H1 (cell line): ENCODE results near the gene THADA. TPM values are rescaled to one million over a fixed set of nuclear protein-coding genes. Genes with fewer than 3 reads are reported as not detected.

Experiments
- CTCF ChIA-PET: fragments of 300-600 bp; sonication (Branson Sonifier 250); formaldehyde crosslinking; loops from one replicate; lab custom pipeline; 2021; ENCODE audit not compliant: partially characterized antibody; lab: Charles Lee
- POLR2A ChIA-PET: fragments of 300-600 bp; sonication (Branson Sonifier 250); formaldehyde crosslinking; loops from one replicate; lab custom pipeline; 2021; ENCODE audit warnings: inconsistent platforms; ENCODE audit not compliant: partially characterized antibody; lab: Charles Lee
- DNase-seq, 2 experiments: peaks; one replicate each; pipeline versions ENCODE4 v3.0.0 to v3.0.0-alpha.2; 2010 to 2022; ENCODE audit warnings: low spot score in 2 of 2, low read depth in 1 of 2, mixed read lengths in 1 of 2
- FAIRE-seq: peaks from 2 replicates; lab custom pipeline; 2011; peaks lifted over from hg19 to GRCh38; lab: Jason Lieb, UNC
- H2AFZ ChIP-seq: 2 replicates; pipeline ENCODE4 v1.8.1; 2012; ENCODE audit warnings: low read length, inconsistent platforms
- H2AK5ac ChIP-seq: 2 replicates; pipeline ENCODE4 v1.6.1; 2013; ENCODE audit warnings: low read depth, low read length
- H2BK120ac ChIP-seq: replicated peaks from 2 replicates; pipeline ENCODE3; 2013; ENCODE audit warnings: low read depth, low read length, inconsistent platforms
- H2BK12ac ChIP-seq: 2 replicates; pipeline ENCODE4 v1.6.1; 2013; ENCODE audit warnings: low read depth, low read length
- H2BK15ac ChIP-seq: 2 replicates; pipeline ENCODE4 v1.6.1; 2013; ENCODE audit warnings: low read length
- H2BK20ac ChIP-seq: 2 replicates; pipeline ENCODE4 v1.6.1; 2013; ENCODE audit warnings: low read length
- H2BK5ac ChIP-seq: 2 replicates; pipeline ENCODE4 v1.6.1; 2013; ENCODE audit warnings: low read depth, low read length
- H3K14ac ChIP-seq: 2 replicates; pipeline ENCODE4 v1.6.1; 2013; ENCODE audit warnings: inconsistent platforms; ENCODE audit not compliant: insufficient read length
- H3K18ac ChIP-seq: 2 replicates; pipeline ENCODE4 v1.6.1; 2013; ENCODE audit warnings: low read length; ENCODE audit errors: extremely low read depth
- H3K23ac ChIP-seq: 2 replicates; pipeline ENCODE4 v1.6.1; 2013; ENCODE audit warnings: inconsistent platforms; ENCODE audit not compliant: insufficient read length
- H3K23me2 ChIP-seq: 2 replicates; pipeline ENCODE4 v1.6.1; 2013; ENCODE audit warnings: low read depth, low read length
- H3K27ac ChIP-seq: 2 replicates; pipeline ENCODE4 v1.6.1; 2011; ENCODE audit warnings: low read depth, low read length, inconsistent platforms
- H3K27me3 ChIP-seq, 4 experiments: replicated peaks in 1 of 4; 1 replicate in 1 of 4; 2 replicates in 3 of 4; pipeline versions ENCODE4 v1.6.1 to v1.8.1; 2011 to 2013; ENCODE audit warnings: low read length in 3 of 4, mild to moderate bottlenecking in 3 of 4, inconsistent platforms in 2 of 4, mixed read lengths in 2 of 4, moderate library complexity in 1 of 4; ENCODE audit not compliant: control insufficient read depth in 3 of 4, insufficient read depth in 3 of 4; ENCODE audit errors: extremely low read depth in 1 of 4
- H3K36me3 ChIP-seq, 4 experiments: 2 replicates each; pipeline versions ENCODE4 v1.6.1 to v1.8.1; 2011 to 2013; ENCODE audit warnings: mild to moderate bottlenecking in 4 of 4, low read length in 3 of 4, moderate library complexity in 2 of 4, control low read depth in 1 of 4, inconsistent platforms in 1 of 4; ENCODE audit not compliant: insufficient read depth in 4 of 4, control insufficient read depth in 2 of 4
- H3K4ac ChIP-seq: replicated peaks from 2 replicates; pipeline ENCODE3; 2013; ENCODE audit warnings: low read length, low read depth, mixed read lengths, inconsistent platforms; ENCODE audit not compliant: insufficient read length
- H3K4me1 ChIP-seq, 4 experiments: replicated peaks in 1 of 4; 1 replicate in 1 of 4; 2 replicates in 3 of 4; pipeline versions ENCODE4 v1.6.1 to v1.8.1; 2011 to 2013; ENCODE audit warnings: low read length in 3 of 4, inconsistent platforms in 2 of 4, mixed read lengths in 1 of 4; ENCODE audit not compliant: insufficient read depth in 4 of 4, control insufficient read depth in 3 of 4
- H3K4me2 ChIP-seq, 2 experiments: 2 replicates each; pipeline versions ENCODE4 v1.6.1 to v1.8.1; 2011 to 2013; ENCODE audit warnings: low read depth in 2 of 2, low read length in 2 of 2, control low read depth in 1 of 2, inconsistent platforms in 1 of 2, mild to moderate bottlenecking in 1 of 2; ENCODE audit not compliant: insufficient read depth in 1 of 2
- H3K4me3 ChIP-seq, 4 experiments: fragments of 200-600, 300-600 bp in 1 of 4; sonication (generic), shearing (Covaris generic), sonication (Bioruptor Twin) in 1 of 4; 2 replicates each; pipeline versions ENCODE4 v1.5.1 to v1.8.1; 2011 to 2016; ENCODE audit warnings: low read length in 4 of 4, low read depth in 3 of 4, control low read depth in 2 of 4, inconsistent platforms in 2 of 4, mild to moderate bottlenecking in 2 of 4, mixed read lengths in 1 of 4, moderate library complexity in 1 of 4; ENCODE audit not compliant: insufficient read depth in 2 of 4; ENCODE audit errors: extremely low read depth in 1 of 4
- H3K56ac ChIP-seq: replicated peaks from 2 replicates; pipeline ENCODE3; 2013; ENCODE audit warnings: low read depth, mild to moderate bottlenecking, mixed read lengths, low read length, inconsistent platforms; ENCODE audit not compliant: insufficient read length
- H3K79me1 ChIP-seq: 2 replicates; pipeline ENCODE4 v1.6.1; 2013; ENCODE audit warnings: low read depth, low read length, control low read depth
- H3K79me2 ChIP-seq, 2 experiments: 2 replicates each; pipeline versions ENCODE4 v1.6.1 to v1.8.1; 2012 to 2013; ENCODE audit warnings: low read length in 2 of 2, mild to moderate bottlenecking in 2 of 2, inconsistent platforms in 1 of 2; ENCODE audit not compliant: insufficient read depth in 2 of 2, control insufficient read depth in 1 of 2
- H3K9ac ChIP-seq, 4 experiments: replicated peaks in 1 of 4; 1 replicate in 1 of 4; 2 replicates in 3 of 4; pipeline versions ENCODE4 v1.6.1 to v1.8.1; 2011 to 2013; ENCODE audit warnings: low read depth in 3 of 4, low read length in 3 of 4, control low read depth in 2 of 4, mild to moderate bottlenecking in 2 of 4, moderate library complexity in 2 of 4, inconsistent platforms in 1 of 4; ENCODE audit errors: extremely low read depth in 1 of 4
- H3K9me3 ChIP-seq, 2 experiments: 2 replicates each; pipeline versions ENCODE4 v1.6.1 to v1.8.1; 2012 to 2013; ENCODE audit warnings: mild to moderate bottlenecking in 2 of 2, moderate library complexity in 2 of 2, control low read depth in 1 of 2, inconsistent platforms in 1 of 2, low read depth in 1 of 2, low read length in 1 of 2, mixed read lengths in 1 of 2; ENCODE audit not compliant: insufficient read depth in 2 of 2
- H4K20me1 ChIP-seq, 2 experiments: replicated peaks in 1 of 2; 2 replicates each; pipeline versions ENCODE3 to v1.8.1; 2011 to 2013; ENCODE audit warnings: inconsistent platforms in 2 of 2, low read length in 2 of 2, mild to moderate bottlenecking in 1 of 2; ENCODE audit not compliant: insufficient read depth in 2 of 2, control insufficient read depth in 1 of 2
- H4K5ac ChIP-seq: 2 replicates; pipeline ENCODE4 v1.6.1; 2013; ENCODE audit warnings: low read length, low read depth, mixed read lengths, inconsistent platforms; ENCODE audit not compliant: insufficient read length
- H4K8ac ChIP-seq: 2 replicates; pipeline ENCODE4 v1.8.0; 2013; ENCODE audit warnings: mild to moderate bottlenecking, moderate library complexity, low read length, inconsistent platforms; ENCODE audit not compliant: insufficient read depth; ENCODE audit errors: extremely low read depth
- H4K91ac ChIP-seq: replicated peaks from 2 replicates; pipeline ENCODE3; 2013; ENCODE audit warnings: low read length, mixed read lengths, inconsistent platforms; ENCODE audit not compliant: insufficient read length
- HDAC6 ChIP-seq: IDR thresholded peaks from one replicate; pipeline ENCODE4 v1.7.1; 2012; ENCODE audit warnings: low read depth, mild to moderate bottlenecking, inconsistent platforms, low read length, moderate library complexity
- MAX ChIP-seq: IDR thresholded peaks from 2 replicates; pipeline ENCODE4 v1.6.1; 2012; ENCODE audit warnings: inconsistent platforms
- POLR2AphosphoS5 ChIP-seq: IDR thresholded peaks from 2 replicates; pipeline ENCODE4 v1.6.1; 2011; ENCODE audit warnings: low read depth, low read length
- RFX5 ChIP-seq: IDR thresholded peaks from 2 replicates; pipeline ENCODE4 v1.6.1; 2011; ENCODE audit warnings: low read depth, low read length, improper control_type of control experiment, borderline replicate concordance
- SP4 ChIP-seq: IDR thresholded peaks from 2 replicates; pipeline ENCODE4 v1.6.1; 2012; ENCODE audit warnings: low read length, inconsistent platforms
- SUZ12 ChIP-seq: fragments of 200-600 bp; sonication (generic); IDR thresholded peaks from 2 replicates; pipeline ENCODE4 v1.6.1; 2012; ENCODE audit warnings: mild to moderate bottlenecking, inconsistent platforms, low read length, moderate library complexity, mixed read lengths
- TAF1 ChIP-seq: IDR thresholded peaks from 2 replicates; pipeline ENCODE4 v1.6.1; 2011; ENCODE audit warnings: mild to moderate bottlenecking, low read depth, low read length
- TBP ChIP-seq: IDR thresholded peaks from 2 replicates; pipeline ENCODE4 v1.6.1; 2011; ENCODE audit warnings: low read depth, low read length, improper control_type of control experiment
- TEAD4 ChIP-seq: IDR thresholded peaks from 2 replicates; pipeline ENCODE4 v1.6.1; 2012; ENCODE audit warnings: low read depth, low read length, inconsistent platforms, mixed read lengths
- WGBS, 2 experiments: shearing (Covaris generic) in 1 of 2; methylation state at CpG; one replicate each; pipeline versions ENCODE4 v1.1.6 to v1.1.7; 2013 to 2015; ENCODE audit warnings: low lambda C conversion rate in 2 of 2, mixed read lengths in 2 of 2, inconsistent platforms in 1 of 2, low coverage in 1 of 2, missing lambda C conversion rate in 1 of 2; ENCODE audit not compliant: insufficient replicate concordance in 2 of 2, insufficient coverage in 1 of 2, insufficient read length in 1 of 2; ENCODE audit errors: extremely low coverage in 1 of 2, missing lambda C conversion rate in 1 of 2; 5-methylcytosine and 5-hydroxymethylcytosine counted together
- polyA plus RNA-seq, 7 experiments: library from polyadenylated mRNA; depleted of rRNA in 3 of 7; stranded (reverse) in 5 of 7; unstranded in 2 of 7; fragments of >200 nt in 5 of 7; fragments of 200-250 nt in 2 of 7; gene quantifications; 1 replicate in 5 of 7; 2 replicates in 1 of 7; 4 replicates in 1 of 7; pipeline versions ENCODE4 v1.2.1 to v1.2.3, GENCODE V29; 2011 to 2013; ENCODE audit warnings: missing spikeins in 2 of 7, mixed read lengths in 2 of 7
- total RNA-seq: library from RNA; stranded (reverse); fragmentation: NEBNext Ultra II Directional; extraction: Animal tissue kit (Norgen Biotek cat#: 25700); gene quantifications from 2 replicates; pipeline ENCODE4 v1.2.1, GENCODE V29; 2021

The THADA gene
- total and polyA plus RNA-seq, 2 of the 8 experiments (the other 6 are each of a cell fraction or from before 2014, with no cell fraction given), result 22.4 to 26.8 TPM

- Histone ChIP-seq H4K20me1 (no peaks in the 10 kb centered on the region), H2BK15ac (no peak overlapping the region), H3K23me2 (no peaks in the 10 kb centered on the region; the same call in 1 of the 2 replicates), H3K27ac (no peak overlapping the region), H2BK20ac (no peak overlapping the region), H2BK5ac (no peak overlapping the region), H3K9me3 (no peaks in the 10 kb centered on the region), H3K79me1 (no peaks in the 10 kb centered on the region), H3K4me2 (no peak overlapping the region), H4K5ac (no peak overlapping the region), H3K14ac (no peak overlapping the region), H2BK120ac (no peak overlapping the region), H2AFZ (no peak overlapping the region), H3K4ac (no peak overlapping the region), H4K91ac (no peak overlapping the region), H3K9ac (no peak overlapping the region), H2AK5ac (no peak overlapping the region), H3K18ac (no peak overlapping the region), H2BK12ac (no peak overlapping the region), H3K23ac (no peak overlapping the region), H3K79me2 (no peaks in the 10 kb centered on the region), H3K4me3 (no peak overlapping the region), H3K56ac (no peak overlapping the region), H3K27me3 (no peaks in the 10 kb centered on the region), H3K36me3 (no peaks in the 10 kb centered on the region), H4K8ac (no peak overlapping the region), H3K4me1 (peaks cover 0 to 4% (median 0%) of the 10 kb centered on the region in 4 experiments; a peak in 2 of 7 replicates)
- ChIA-PET CTCF (interaction anchor here (0.7 to 1.9 kb wide), 4 partner anchors 10 to 326 kb away, joined by 3 to 5 read pairs (median 4); no protein-coding TSS in a partner anchor), POLR2A (interaction anchor here (0.6 kb wide), 1 partner anchor 58 kb away, joined by 3 read pairs; no protein-coding TSS in a partner anchor)
- DNase-seq, result no peak
- no peak for FAIRE-seq
- TF ChIP-seq TBP (no peak), TAF1 (no peak), SUZ12 (no peak), TEAD4 (no peak), POLR2AphosphoS5 (no peak), MAX (no peak), HDAC6 (no peak), RFX5 (no peak), SP4 (no peak)
- WGBS, 2 experiments, result 94% methylated on average over 8 of the region's 8 CpGs; no CpG with 5 or more reads in 1 of the 2 experiments
These were observed 340.4 kb downstream of the THADA start for GRCh38 chr2:43255296-43255910.
